ENCODE measurements around the gene ATF3. TPM values are rescaled to one million over a fixed set of nuclear protein-coding genes. Genes with fewer than 3 reads are reported as not detected.
A peak's percentile ranks its signal among the peaks of the same experiment; 100 is the strongest.

Gene ATF3
- total RNA-seq, 2 experiments from 2014 or later, result 2.7 to 2.9 TPM

DNA sequence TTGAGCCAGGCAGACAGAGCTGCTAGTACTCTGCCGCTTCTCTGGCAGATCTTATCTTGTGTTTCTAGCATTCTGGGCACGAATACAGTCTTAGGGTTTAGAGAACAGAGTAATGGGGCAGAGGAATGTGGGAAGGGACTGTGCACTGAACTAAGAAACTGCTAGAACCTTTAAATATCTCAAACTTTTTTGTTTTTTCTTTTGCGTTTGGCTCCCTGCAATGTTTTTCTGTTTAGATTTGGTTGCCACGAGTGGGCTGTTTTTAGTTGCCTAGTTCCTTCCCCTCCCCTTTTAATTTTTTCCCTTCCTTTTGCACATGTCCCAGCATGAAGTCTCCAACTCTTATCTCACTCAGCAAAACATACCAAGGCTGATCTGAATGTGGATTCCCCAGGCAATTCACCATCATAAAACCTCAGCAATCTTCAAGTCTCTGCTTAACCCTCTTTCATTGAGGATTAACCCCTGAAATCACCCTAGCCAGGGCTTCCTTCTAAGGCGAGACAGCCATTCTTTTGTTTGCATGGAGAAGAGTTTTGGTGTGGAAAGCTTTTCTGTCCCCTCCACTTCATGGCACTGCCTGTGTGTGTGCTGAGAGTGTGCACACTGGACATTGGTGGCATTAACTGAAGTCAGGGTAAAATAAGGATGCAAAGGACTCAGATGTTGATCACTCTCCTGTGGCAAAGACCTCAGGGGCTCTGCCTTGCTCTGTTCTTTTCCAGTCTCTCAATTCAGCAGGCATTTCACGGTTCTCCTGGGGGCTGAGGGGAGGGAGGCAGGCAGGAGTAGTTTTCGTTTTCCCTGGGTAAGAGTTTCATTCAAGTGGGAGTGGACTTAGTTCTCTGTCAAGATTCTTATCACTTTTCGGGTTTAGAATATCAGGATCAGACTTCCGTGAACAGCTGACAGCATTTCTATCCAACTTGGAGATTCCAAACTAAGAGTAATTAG is 2.8 kb upstream of the ATF3 start:
- CTCF ChIA-PET (ENCODE audit: unreplicated experiment), result interaction anchor here (0.6 kb wide), 1 partner anchor 88 kb away, joined by 3 read pairs; no protein-coding TSS in a partner anchor
- intact Hi-C loops (cut with micrococcal nuclease; ENCODE audit: unreplicated experiment), result loop anchor here (5.0 kb wide), 3 partner anchors 62 to 187 kb away; partner anchors contain the start of genes NSL1 and TATDN3
- no peak overlapping the region for H3K4me2 ChIP-seq (ENCODE audit: low read length)

DNA sequence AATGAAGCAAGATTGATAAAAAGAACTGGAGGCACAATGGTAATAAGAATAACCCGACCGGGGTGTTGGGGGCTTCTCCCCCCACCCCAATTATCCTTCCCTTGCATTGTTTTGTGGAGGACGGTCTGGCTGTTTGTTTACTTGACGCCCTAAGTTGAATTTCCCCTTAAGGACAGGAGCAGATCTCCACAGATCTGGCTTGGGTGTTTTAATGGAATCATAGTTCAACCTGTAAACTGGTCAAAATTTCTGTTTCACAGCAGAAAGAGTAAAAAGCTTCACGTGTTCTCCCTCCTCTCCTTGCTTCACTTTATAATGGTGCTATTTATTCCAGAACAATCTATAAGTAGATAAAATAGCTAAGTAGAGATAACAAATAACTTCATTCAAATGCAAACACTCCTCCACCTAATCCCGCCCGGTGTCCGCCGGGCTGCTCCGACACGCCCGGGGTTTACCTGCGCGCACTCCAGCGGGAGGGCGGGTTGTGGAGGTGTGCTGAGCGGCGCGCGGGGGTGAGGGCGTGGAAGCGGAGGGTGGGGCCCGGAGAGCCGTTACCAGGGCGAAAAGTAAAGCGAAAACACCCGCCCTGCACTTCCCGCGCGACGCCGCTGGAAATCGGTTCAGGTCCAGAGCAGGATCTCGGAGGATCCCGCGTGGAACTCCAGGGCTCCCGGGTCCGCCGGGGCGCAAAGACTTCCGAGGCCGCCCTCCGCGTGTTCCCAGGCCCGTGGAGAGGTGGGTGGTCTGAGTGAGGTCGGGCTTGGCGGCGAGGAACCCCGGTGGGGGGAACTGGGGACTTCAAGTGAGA is 2.0 kb upstream of the ATF3 start:
- no peak overlapping the region for H3K4me3 ChIP-seq (ENCODE audit: low read depth, low read length, poor library complexity, severe bottlenecking)
- H3K4me1 ChIP-seq (ENCODE audit: insufficient read depth, low read length, poor library complexity, severe bottlenecking), result peaks cover 4% of the 10 kb centered on the region
- H3K9me2 ChIP-seq (ENCODE audit: insufficient read depth, low read length), result no peaks in the 10 kb centered on the region
- no peak; the same call in none of the 2 replicates for TF ChIP-seq EZH2phosphoT487 (IDR thresholded peaks at IDR 0.05; ENCODE audit: borderline replicate concordance, low read depth, low read length)
- TF ChIP-seq, protein P1, sequence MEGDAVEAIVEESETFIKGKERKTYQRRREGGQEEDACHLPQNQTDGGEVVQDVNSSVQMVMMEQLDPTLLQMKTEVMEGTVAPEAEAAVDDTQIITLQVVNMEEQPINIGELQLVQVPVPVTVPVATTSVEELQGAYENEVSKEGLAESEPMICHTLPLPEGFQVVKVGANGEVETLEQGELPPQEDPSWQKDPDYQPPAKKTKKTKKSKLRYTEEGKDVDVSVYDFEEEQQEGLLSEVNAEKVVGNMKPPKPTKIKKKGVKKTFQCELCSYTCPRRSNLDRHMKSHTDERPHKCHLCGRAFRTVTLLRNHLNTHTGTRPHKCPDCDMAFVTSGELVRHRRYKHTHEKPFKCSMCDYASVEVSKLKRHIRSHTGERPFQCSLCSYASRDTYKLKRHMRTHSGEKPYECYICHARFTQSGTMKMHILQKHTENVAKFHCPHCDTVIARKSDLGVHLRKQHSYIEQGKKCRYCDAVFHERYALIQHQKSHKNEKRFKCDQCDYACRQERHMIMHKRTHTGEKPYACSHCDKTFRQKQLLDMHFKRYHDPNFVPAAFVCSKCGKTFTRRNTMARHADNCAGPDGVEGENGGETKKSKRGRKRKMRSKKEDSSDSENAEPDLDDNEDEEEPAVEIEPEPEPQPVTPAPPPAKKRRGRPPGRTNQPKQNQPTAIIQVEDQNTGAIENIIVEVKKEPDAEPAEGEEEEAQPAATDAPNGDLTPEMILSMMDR (conservative IDR thresholded peaks at IDR 0.05; ENCODE audit: low read length), result no peak
- H3K4me2 ChIP-seq (ENCODE audit: low read length), result peak overlapping the region; percentile 94; the same call in 1 of the 2 replicates
- CTCF ChIA-PET (ENCODE audit: unreplicated experiment), result no interaction called here
- intact Hi-C loops (cut with micrococcal nuclease; ENCODE audit: unreplicated experiment), result loop anchor here (5.0 kb wide), 3 partner anchors 61 to 186 kb away; partner anchors contain the start of genes NSL1 and TATDN3
- no TSS peak for BruUV-seq (replicated peaks)
- H2AFZ ChIP-seq (ENCODE audit: low read length), result no peak overlapping the region
- no peaks in the 10 kb centered on the region for H3K36me3 ChIP-seq (ENCODE audit: insufficient read depth, low read length)
- H4K20me1 ChIP-seq (ENCODE audit: insufficient read depth, low read length), result no peaks in the 10 kb centered on the region
- no peak for DNase-seq (ENCODE audit: low spot score)
- no peaks in the 10 kb centered on the region for H3K79me2 ChIP-seq (ENCODE audit: insufficient read depth, low read depth, low read length)
- no peaks in the 10 kb centered on the region for H3K9me3 ChIP-seq (ENCODE audit: low read length)
- no peak overlapping the region for H3K27ac ChIP-seq (ENCODE audit: low read depth, low read length, poor library complexity, severe bottlenecking)
- POLR2A ChIA-PET, result no interaction called here

More for the DNA sequence above, 2.8 kb upstream of the ATF3 start:
- no peaks in the 10 kb centered on the region for H3K9me2 ChIP-seq (ENCODE audit: insufficient read depth, low read length)
- no peaks in the 10 kb centered on the region for H3K9me3 ChIP-seq (ENCODE audit: low read length)
- no peak overlapping the region for H2AFZ ChIP-seq (ENCODE audit: low read length)
- no TSS peak for BruUV-seq (replicated peaks)
- POLR2A ChIA-PET, result no interaction called here
- no peak overlapping the region for H3K4me3 ChIP-seq (ENCODE audit: low read depth, low read length, poor library complexity, severe bottlenecking)
- H3K79me2 ChIP-seq (ENCODE audit: insufficient read depth, low read depth, low read length), result no peaks in the 10 kb centered on the region
- TF ChIP-seq EZH2phosphoT487 (IDR thresholded peaks at IDR 0.05; ENCODE audit: borderline replicate concordance, low read depth, low read length), result 0 out of 2 replicates have a peak, but pooled peaks have one; percentile 79
- TF ChIP-seq, protein P1 (conservative IDR thresholded peaks at IDR 0.05; ENCODE audit: low read length), result no peak
- no peak overlapping the region for H3K27ac ChIP-seq (ENCODE audit: low read depth, low read length, poor library complexity, severe bottlenecking)
- no peak for DNase-seq (ENCODE audit: low spot score)
- peaks cover 4% of the 10 kb centered on the region for H3K4me1 ChIP-seq (ENCODE audit: insufficient read depth, low read length, poor library complexity, severe bottlenecking)
- no peaks in the 10 kb centered on the region for H4K20me1 ChIP-seq (ENCODE audit: insufficient read depth, low read length)
- no peaks in the 10 kb centered on the region for H3K36me3 ChIP-seq (ENCODE audit: insufficient read depth, low read length)
